ENCODE data around the gene POLG. TPM values are rescaled to one million over a fixed set of nuclear protein-coding genes. Genes with fewer than 3 reads are reported as not detected.

POLG gene
- total and polyA plus RNA-seq, 2 of the 13 experiments (the other 11 are each of a cell fraction or from before 2014, with no cell fraction given) = 26.6 to 35.5 TPM

GRCh38 chr15:89329329-89330084, 5.1 kb downstream of the POLG start (continued):
- no peak for TF ChIP-seq ARID5B (CRISPR knock-in tag; IDR thresholded peaks at IDR 0.05)
- no peak for TF ChIP-seq KMT2B (CRISPR knock-in tag; IDR thresholded peaks at IDR 0.05)
- no peak for TF ChIP-seq KLF11 (CRISPR knock-in tag; IDR thresholded peaks at IDR 0.05)

GRCh38 chr15:89328398-89329254, 6.0 kb downstream of the POLG start:
- no TSS peak for BruUV-seq (replicated peaks)
- H3K36me3 ChIP-seq (replicated peaks in 1 of 2; ENCODE audit: control insufficient read depth in 1 of 2, insufficient read depth in 2 of 2, low read length in 2 of 2) = peaks cover 52 to 89% of the 10 kb centered on the region in 2 experiments
- peaks cover 22% of the 10 kb centered on the region for H3K79me2 ChIP-seq (ENCODE audit: insufficient read depth, low read length)
- no peak overlapping the region for H2AFZ ChIP-seq (ENCODE audit: low read length)
- TF ChIP-seq ZNF615 (CRISPR knock-in tag; IDR thresholded peaks at IDR 0.05; ENCODE audit: borderline replicate concordance) (no peak), AGO2 (optimal IDR thresholded peaks at IDR 0.05; ENCODE audit: low read depth, low read length) (peak; percentile 46)
- no peak for FAIRE-seq
- intact Hi-C loops (cut with micrococcal nuclease; ENCODE audit: unreplicated experiment) = no loop called here
- H4K20me1 ChIP-seq (ENCODE audit: insufficient read depth, low read length) = peaks cover 7% of the 10 kb centered on the region; the same call in 1 of the 2 replicates
- no peak for ATAC-seq
- in situ Hi-C loops (cut with HindIII; ENCODE audit: extremely low pct_ligation_motif_present, low pct_unique_long_range_greater_than_20kb) = no loop called here
- H3K4me1 ChIP-seq (ENCODE audit: insufficient read depth, low read length) = peaks cover 35% of the 10 kb centered on the region
- no peaks in the 10 kb centered on the region for H3K9me3 ChIP-seq (ENCODE audit: low read length)
- 96% methylated on average over 9 of the region's 13 CpGs for WGBS (ENCODE audit: low lambda C conversion rate)
- no peak overlapping the region for H3K27ac ChIP-seq (ENCODE audit: extremely low read length, insufficient read depth, low read length)
- CTCF ChIA-PET (ENCODE audit: low intra/inter-chr PET ratio, low total read pairs) = no interaction called here
- H3K4me3 ChIP-seq (replicated peaks in 1 of 3; ENCODE audit: insufficient read depth in 1 of 3, low read depth in 2 of 3, low read length in 3 of 3) = no peak overlapping the region
- H3K27me3 ChIP-seq (ENCODE audit: control insufficient read depth in 1 of 2, insufficient read depth in 2 of 2, low read length in 2 of 2) = no peaks in the 10 kb centered on the region; a peak in 2 of 5 replicates
- DNase-seq (ENCODE audit: low spot score) = no peak
- H3K4me2 ChIP-seq (ENCODE audit: low read depth, low read length) = no peak overlapping the region
- POLR2A ChIA-PET = no interaction called here
- H3K9ac ChIP-seq (ENCODE audit: insufficient read depth, low read depth, low read length) = no peak overlapping the region

All from HepG2 (cell line).